ENCODE data around the gene PADI3. TPM values are rescaled to one million over a fixed set of nuclear protein-coding genes. Genes with fewer than 3 reads are reported as not detected.
A peak's percentile ranks its signal among the peaks of the same experiment; 100 is the strongest.

The PADI3 gene
- total RNA-seq, 3 donors from 2014 or later, result not detected

DNA sequence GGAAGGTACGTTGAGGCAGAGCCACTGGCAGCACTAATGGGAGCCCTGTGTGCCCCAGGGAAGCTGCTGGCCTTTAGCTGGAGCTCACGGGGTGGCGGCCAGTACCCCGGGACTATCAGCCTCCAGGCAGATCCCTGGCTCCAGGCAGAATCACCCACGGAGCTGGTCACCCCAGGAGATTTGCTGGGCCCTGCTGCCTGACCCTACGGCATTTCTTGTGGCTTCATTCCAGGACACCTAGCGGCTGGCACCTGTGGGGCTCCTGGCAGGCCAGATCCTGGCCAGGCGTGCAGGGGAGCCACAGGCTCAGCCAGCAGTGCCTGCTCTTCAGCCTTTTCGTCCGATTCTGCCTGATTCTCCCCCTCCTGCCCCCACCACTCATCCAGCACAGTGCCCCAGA is 36.9 kb upstream of the PADI3 start:
- Histone ChIP-seq H3K27me3 (no peaks in the 10 kb centered on the region), H3K9me3 (no peaks in the 10 kb centered on the region), H3K27ac (peak overlapping the region in 1 of 2 donors; percentile 20), H3K4me1 (peaks cover 0 to 10% of the 10 kb centered on the region in 2 donors), H3K4me3 (no peak overlapping the region), H3K36me3 (no peaks in the 10 kb centered on the region)
- TF ChIP-seq POLR2AphosphoS5 (IDR thresholded peaks at IDR 0.05), result no peak
- TF ChIP-seq, protein P1, sequence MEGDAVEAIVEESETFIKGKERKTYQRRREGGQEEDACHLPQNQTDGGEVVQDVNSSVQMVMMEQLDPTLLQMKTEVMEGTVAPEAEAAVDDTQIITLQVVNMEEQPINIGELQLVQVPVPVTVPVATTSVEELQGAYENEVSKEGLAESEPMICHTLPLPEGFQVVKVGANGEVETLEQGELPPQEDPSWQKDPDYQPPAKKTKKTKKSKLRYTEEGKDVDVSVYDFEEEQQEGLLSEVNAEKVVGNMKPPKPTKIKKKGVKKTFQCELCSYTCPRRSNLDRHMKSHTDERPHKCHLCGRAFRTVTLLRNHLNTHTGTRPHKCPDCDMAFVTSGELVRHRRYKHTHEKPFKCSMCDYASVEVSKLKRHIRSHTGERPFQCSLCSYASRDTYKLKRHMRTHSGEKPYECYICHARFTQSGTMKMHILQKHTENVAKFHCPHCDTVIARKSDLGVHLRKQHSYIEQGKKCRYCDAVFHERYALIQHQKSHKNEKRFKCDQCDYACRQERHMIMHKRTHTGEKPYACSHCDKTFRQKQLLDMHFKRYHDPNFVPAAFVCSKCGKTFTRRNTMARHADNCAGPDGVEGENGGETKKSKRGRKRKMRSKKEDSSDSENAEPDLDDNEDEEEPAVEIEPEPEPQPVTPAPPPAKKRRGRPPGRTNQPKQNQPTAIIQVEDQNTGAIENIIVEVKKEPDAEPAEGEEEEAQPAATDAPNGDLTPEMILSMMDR (IDR thresholded peaks at IDR 0.05), result peak in 1 of 3 donors; percentile 20
- no peak for TF ChIP-seq POLR2A (IDR thresholded peaks at IDR 0.05)
- intact Hi-C loops (cut with DNase I; ENCODE audit: low total_unique reads), result no loop called here
- no peak for DNase-seq (ENCODE audit: low spot score in 2 of 2)

DNA sequence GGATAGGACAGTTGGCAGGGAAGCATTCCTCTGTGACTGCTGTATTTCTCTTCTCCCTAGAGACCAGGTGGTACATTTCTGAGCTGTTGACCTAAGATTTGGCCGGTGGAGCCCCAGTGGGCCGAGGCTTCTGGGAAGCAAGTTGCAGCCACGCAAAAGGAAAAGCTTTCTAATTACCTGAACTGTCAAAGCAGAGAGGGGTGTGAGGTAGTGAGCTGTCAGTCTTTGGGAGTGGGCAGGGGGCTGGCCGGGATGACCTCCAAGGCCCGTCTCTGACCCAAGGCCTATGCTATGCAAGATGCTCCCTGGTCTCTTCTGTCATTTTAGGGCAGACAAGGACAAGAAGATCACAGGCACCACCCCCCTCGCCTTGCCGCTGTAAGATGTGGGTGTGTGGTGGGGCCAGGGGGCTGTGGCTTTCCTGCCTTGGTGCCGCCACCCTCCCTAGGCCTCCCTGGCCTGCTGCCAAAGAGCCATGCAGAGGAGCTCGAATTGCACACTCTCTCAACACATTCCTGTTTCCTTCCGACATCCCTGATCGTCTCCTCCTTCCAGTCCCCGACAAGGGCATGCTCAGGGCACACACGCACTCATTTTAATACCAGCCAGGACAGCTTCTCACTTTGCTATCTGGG is 36.3 kb upstream of the PADI3 start:
- DNase-seq (ENCODE audit: low spot score in 2 of 2), result no peak
- Histone ChIP-seq H3K9me3 (no peaks in the 10 kb centered on the region), H3K36me3 (no peaks in the 10 kb centered on the region), H3K4me1 (peaks cover 0 to 10% of the 10 kb centered on the region in 2 donors), H3K27me3 (no peaks in the 10 kb centered on the region), H3K4me3 (no peak overlapping the region), H3K27ac (no peak overlapping the region)
- TF ChIP-seq POLR2A (IDR thresholded peaks at IDR 0.05) (no peak), POLR2AphosphoS5 (IDR thresholded peaks at IDR 0.05) (no peak)
- TF ChIP-seq, protein P1 (IDR thresholded peaks at IDR 0.05), result no peak
- intact Hi-C loops (cut with DNase I; ENCODE audit: low total_unique reads), result no loop called here

- no peak overlapping the region for H3K4me3 ChIP-seq
- H3K27ac ChIP-seq, result no peak overlapping the region
- H3K27me3 ChIP-seq, result no peaks in the 10 kb centered on the region
- no peak for DNase-seq (ENCODE audit: low spot score in 2 of 2)
- H3K9me3 ChIP-seq, result no peaks in the 10 kb centered on the region
- no peaks in the 10 kb centered on the region for H3K36me3 ChIP-seq
- intact Hi-C loops (cut with DNase I; ENCODE audit: low total_unique reads), result no loop called here
- TF ChIP-seq POLR2AphosphoS5 (IDR thresholded peaks at IDR 0.05) (no peak), POLR2A (IDR thresholded peaks at IDR 0.05) (no peak)
- TF ChIP-seq, protein P1 (IDR thresholded peaks at IDR 0.05), result no peak
- H3K4me1 ChIP-seq, result peaks cover 0 to 10% of the 10 kb centered on the region in 2 donors
Observed at GRCh38 chr1:17213148-17213781, 35.6 kb upstream of the PADI3 start.

DNA sequence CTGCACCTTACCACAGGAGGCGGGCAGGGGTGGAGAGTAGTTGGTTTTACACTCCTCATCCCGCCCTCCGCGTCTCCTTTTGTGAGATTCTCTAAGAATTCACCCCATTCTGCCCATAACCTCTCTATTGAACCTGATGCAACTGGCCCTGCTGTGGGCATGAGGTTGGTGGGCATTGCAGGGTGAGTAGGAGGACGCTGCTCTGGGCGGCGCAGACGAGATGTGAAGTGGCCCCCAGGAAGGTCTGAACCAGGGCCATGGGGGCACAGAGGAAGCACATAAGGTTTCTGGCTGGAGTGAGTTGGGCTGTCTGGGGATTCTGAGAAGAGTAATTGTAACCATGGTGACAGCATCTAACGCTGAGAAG is 35.1 kb upstream of the PADI3 start:
- intact Hi-C loops (cut with DNase I; ENCODE audit: low total_unique reads), result no loop called here
- no peaks in the 10 kb centered on the region for H3K36me3 ChIP-seq
- no peak for DNase-seq (ENCODE audit: low spot score in 2 of 2)
- no peaks in the 10 kb centered on the region for H3K9me3 ChIP-seq
- peaks cover 0 to 10% of the 10 kb centered on the region in 2 donors for H3K4me1 ChIP-seq
- TF ChIP-seq POLR2AphosphoS5 (IDR thresholded peaks at IDR 0.05), result no peak
- TF ChIP-seq, protein P1 (IDR thresholded peaks at IDR 0.05), result no peak
- no peak for TF ChIP-seq POLR2A (IDR thresholded peaks at IDR 0.05)
- no peaks in the 10 kb centered on the region for H3K27me3 ChIP-seq
- no peak overlapping the region for H3K27ac ChIP-seq
- H3K4me3 ChIP-seq, result no peak overlapping the region

- H3K27ac ChIP-seq, result no peak overlapping the region
- TF ChIP-seq, protein P1 (IDR thresholded peaks at IDR 0.05), result no peak
- no peak for TF ChIP-seq POLR2A (IDR thresholded peaks at IDR 0.05)
- no peak for TF ChIP-seq POLR2AphosphoS5 (IDR thresholded peaks at IDR 0.05)
- H3K4me1 ChIP-seq, result peaks cover 0 to 10% of the 10 kb centered on the region in 2 donors
- no peaks in the 10 kb centered on the region for H3K36me3 ChIP-seq
- no peak for DNase-seq (ENCODE audit: low spot score in 2 of 2)
- intact Hi-C loops (cut with DNase I; ENCODE audit: low total_unique reads), result no loop called here
- peaks cover 0 to 4% of the 10 kb centered on the region in 2 donors for H3K27me3 ChIP-seq
- no peak overlapping the region for H3K4me3 ChIP-seq
- H3K9me3 ChIP-seq, result no peaks in the 10 kb centered on the region
Observed at GRCh38 chr1:17214876-17215544, 33.9 kb upstream of the PADI3 start.

Data from breast epithelium (tissue), 4 donors.